NB4 (cell line): ENCODE results near the gene AEBP2.
"Not testable (repeated sequence)": the region's sequence is repeated elsewhere in the genome, so short reads cannot be mapped to it uniquely, and the experiment has no call there.

ENCODE experiments used
- DNase-seq: peaks from one replicate; pipeline ENCODE4 v3.0.0; 2010; ENCODE audit warnings: low read depth
- H3K4me3 ChIP-seq: one replicate; pipeline ENCODE4 v1.5.1; 2011; ENCODE audit warnings: mild to moderate bottlenecking, low read depth, low read length, moderate library complexity
- MYC ChIP-seq: IDR thresholded peaks from 2 replicates; pipeline ENCODE4 v1.6.1; 2011; ENCODE audit warnings: low read depth, low read length
- POLR2A ChIP-seq: IDR thresholded peaks from 2 replicates; pipeline ENCODE4 v1.6.1; 2011; ENCODE audit warnings: mild to moderate bottlenecking; ENCODE audit not compliant: insufficient read length; ENCODE audit errors: extremely low read depth
- TF ChIP-seq, protein P1 (sequence below): IDR thresholded peaks from one replicate; pipeline ENCODE4 v1.5.1; 2012; ENCODE audit warnings: low read depth, low read length
- TF ChIP-seq, protein P2 (sequence below): IDR thresholded peaks from 2 replicates; pipeline ENCODE4 v1.6.1; 2011; ENCODE audit warnings: low read depth, low read length

AEBP2 gene

GRCh38 chr12:19546027-19546426, 106.7 kb downstream of the AEBP2 start:
- no peak overlapping the region for H3K4me3 ChIP-seq
- TF ChIP-seq POLR2A (no peak), MYC (no peak)
- TF ChIP-seq, protein P1, sequence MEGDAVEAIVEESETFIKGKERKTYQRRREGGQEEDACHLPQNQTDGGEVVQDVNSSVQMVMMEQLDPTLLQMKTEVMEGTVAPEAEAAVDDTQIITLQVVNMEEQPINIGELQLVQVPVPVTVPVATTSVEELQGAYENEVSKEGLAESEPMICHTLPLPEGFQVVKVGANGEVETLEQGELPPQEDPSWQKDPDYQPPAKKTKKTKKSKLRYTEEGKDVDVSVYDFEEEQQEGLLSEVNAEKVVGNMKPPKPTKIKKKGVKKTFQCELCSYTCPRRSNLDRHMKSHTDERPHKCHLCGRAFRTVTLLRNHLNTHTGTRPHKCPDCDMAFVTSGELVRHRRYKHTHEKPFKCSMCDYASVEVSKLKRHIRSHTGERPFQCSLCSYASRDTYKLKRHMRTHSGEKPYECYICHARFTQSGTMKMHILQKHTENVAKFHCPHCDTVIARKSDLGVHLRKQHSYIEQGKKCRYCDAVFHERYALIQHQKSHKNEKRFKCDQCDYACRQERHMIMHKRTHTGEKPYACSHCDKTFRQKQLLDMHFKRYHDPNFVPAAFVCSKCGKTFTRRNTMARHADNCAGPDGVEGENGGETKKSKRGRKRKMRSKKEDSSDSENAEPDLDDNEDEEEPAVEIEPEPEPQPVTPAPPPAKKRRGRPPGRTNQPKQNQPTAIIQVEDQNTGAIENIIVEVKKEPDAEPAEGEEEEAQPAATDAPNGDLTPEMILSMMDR = no peak
- TF ChIP-seq, protein P2, sequence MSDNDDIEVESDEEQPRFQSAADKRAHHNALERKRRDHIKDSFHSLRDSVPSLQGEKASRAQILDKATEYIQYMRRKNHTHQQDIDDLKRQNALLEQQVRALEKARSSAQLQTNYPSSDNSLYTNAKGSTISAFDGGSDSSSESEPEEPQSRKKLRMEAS = no peak
- DNase-seq = no peak

GRCh38 chr12:19546611-19547162, 107.4 kb downstream of the AEBP2 start:
- TF ChIP-seq MYC (no peak), POLR2A (no peak)
- TF ChIP-seq, protein P1 = no peak
- TF ChIP-seq, protein P2 = no peak
- no peak for DNase-seq
- H3K4me3 ChIP-seq = no peak overlapping the region

DNA sequence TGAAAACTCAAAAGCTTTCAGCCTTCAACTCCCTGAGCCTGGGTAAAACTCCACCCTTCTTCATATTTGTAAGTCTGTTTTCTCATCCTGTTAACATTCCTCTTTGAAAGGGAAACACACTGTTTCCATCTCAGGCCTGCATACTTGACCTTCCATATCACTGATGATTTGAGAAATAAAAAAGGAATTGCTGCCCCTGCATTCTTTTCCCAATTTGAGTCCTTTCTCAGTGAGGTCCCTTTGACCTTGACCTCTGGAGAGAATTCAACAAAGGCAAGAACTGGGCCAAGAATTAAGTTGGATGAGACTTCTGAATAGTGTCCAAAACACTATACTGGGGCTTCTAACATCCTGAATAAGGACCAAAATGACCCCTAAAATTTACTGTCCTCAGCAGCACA, 108.0 kb downstream of the AEBP2 start:
- DNase-seq = no peak
- no peak overlapping the region for H3K4me3 ChIP-seq
- TF ChIP-seq, protein P2 = no peak
- no peak for TF ChIP-seq MYC
- no peak for TF ChIP-seq POLR2A
- TF ChIP-seq, protein P1 = no peak

DNA sequence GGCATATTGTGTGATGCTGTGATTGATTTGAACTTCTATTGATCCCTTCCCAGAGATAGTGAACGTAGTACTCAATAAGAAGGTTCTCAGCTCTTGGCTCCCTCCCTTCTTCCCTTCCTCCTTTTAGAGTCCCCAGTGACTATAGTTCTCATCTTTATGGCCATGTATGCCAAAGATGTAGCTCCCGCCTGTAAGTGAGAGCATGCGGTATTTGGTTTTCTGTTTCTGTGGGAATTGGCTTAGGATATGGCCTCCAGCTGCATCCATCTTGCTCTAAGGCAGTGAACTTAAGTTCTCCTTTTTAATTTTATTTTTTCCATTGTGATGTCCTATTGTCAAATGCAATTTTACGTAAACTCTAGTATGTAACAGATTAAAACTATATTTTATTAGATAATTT, 109.5 kb downstream of the AEBP2 start:
- H3K4me3 ChIP-seq = no peak overlapping the region
- TF ChIP-seq POLR2A (no peak), MYC (no peak)
- TF ChIP-seq, protein P2 = no peak
- TF ChIP-seq, protein P1 = no peak
- DNase-seq = no peak

DNA sequence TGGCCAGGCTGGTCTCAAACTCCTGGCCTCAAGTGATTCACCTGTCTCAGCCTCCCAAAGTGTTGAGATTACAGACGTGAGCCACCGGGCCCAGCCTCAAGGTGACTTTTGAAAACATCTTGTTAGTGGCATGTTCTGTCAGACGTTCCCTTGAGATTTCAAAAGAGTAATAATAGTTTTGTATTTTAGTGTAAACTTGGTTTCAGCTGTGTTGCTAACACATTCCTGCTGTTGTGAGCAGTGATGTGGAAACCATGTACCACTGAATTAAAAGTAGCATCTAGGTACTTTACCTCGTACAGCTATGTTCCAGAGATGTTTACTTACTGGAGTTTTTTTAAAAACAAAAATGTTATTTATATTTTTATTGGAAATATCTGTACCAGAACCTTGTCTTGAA, 111.3 kb downstream of the AEBP2 start:
- no peak for DNase-seq
- no peak for TF ChIP-seq MYC
- TF ChIP-seq, protein P1 = no peak
- TF ChIP-seq, protein P2 = no peak
- no peak for TF ChIP-seq POLR2A
- H3K4me3 ChIP-seq = no peak overlapping the region

- H3K4me3 ChIP-seq, DNase-seq: not testable (repeated sequence)
Measured at GRCh38 chr12:19552441-19553097, 113.3 kb downstream of the AEBP2 start.
